Neural crest cell (in vitro differentiated cells): ENCODE results near the gene SLC22A6. TPM values are rescaled to one million over a fixed set of nuclear protein-coding genes. Genes with fewer than 3 reads are reported as not detected.

Source experiments
- DNase-seq: peaks from one replicate; pipeline ENCODE4 v3.0.0; 2021; ENCODE audit warnings: low read depth, mixed read lengths, low spot score
- H3K27ac Mint-ChIP-seq: one replicate; pipeline ENCODE4 v1.8.0; 2021; ENCODE audit warnings: mild to moderate bottlenecking, mixed read lengths; ENCODE audit not compliant: unreplicated experiment
- H3K27me3 Mint-ChIP-seq: 2 replicates; pipeline ENCODE4 v1.8.0; 2021; ENCODE audit warnings: low read depth, mild to moderate bottlenecking, mixed read lengths
- H3K36me3 Mint-ChIP-seq: 2 replicates; pipeline ENCODE4 v1.8.0; 2021; ENCODE audit warnings: low read depth, mild to moderate bottlenecking, mixed read lengths
- H3K4me1 Mint-ChIP-seq: 2 replicates; pipeline ENCODE4 v1.8.0; 2021; ENCODE audit warnings: mixed read lengths
- H3K4me3 Mint-ChIP-seq: one replicate; pipeline ENCODE4 v1.8.0; 2021; ENCODE audit warnings: mild to moderate bottlenecking, mixed read lengths
- H3K9me3 Mint-ChIP-seq: 2 replicates; pipeline ENCODE4 v1.8.0; 2021; ENCODE audit warnings: mixed read lengths
- total RNA-seq: library from RNA; stranded (reverse); gene quantifications from 2 replicates; pipeline ENCODE4 v1.2.1, GENCODE V29; 2021
- TF ChIP-seq, protein P1 (sequence below): fragments of 200-600 bp; sonication (generic); conservative IDR thresholded peaks from 2 replicates; pipeline ENCODE4 v1.5.0; 2021; ENCODE audit warnings: antibody characterized with exemption, mild to moderate bottlenecking

The SLC22A6 gene
- total RNA-seq, 1 donor from 2014 or later = not detected

DNA sequence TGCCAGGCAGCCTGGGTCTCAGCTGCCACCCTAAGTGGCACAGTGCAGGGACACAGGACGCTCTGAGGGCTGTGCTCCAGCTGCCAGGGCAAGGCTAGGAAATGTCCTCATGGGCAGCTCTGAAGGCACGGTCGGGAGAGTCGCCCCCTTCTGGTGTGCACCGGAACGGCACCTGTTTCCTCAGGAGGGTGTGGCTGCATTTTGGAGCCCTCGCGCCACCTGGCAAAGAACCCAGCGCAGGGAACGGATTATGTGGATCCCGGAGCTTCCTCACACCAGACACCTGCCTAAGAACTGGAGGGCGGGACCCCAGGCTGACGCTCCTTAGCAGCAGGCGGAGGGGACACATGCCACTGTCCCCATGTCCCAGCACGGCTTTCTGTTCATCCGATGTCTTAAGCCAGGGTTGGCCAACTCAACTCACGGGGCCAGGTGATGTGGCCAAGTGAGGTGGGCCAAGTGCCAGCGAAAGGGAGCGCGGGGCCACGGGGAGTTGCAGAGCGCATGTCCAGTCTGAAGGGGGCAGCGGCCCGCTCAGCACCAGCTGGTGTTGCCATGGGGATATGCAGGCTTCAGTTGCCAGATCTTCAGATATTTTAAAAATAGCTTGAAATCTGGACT lies 36.0 kb upstream of the SLC22A6 start:
- Mint-ChIP-seq H3K9me3 (no peaks in the 10 kb centered on the region), H3K4me1 (peaks cover 10% of the 10 kb centered on the region), H3K27me3 (peaks cover 5% of the 10 kb centered on the region), H3K4me3 (no peak overlapping the region), H3K36me3 (no peaks in the 10 kb centered on the region), H3K27ac (no peak overlapping the region)
- peak; percentile 33 for DNase-seq
- TF ChIP-seq, protein P1, sequence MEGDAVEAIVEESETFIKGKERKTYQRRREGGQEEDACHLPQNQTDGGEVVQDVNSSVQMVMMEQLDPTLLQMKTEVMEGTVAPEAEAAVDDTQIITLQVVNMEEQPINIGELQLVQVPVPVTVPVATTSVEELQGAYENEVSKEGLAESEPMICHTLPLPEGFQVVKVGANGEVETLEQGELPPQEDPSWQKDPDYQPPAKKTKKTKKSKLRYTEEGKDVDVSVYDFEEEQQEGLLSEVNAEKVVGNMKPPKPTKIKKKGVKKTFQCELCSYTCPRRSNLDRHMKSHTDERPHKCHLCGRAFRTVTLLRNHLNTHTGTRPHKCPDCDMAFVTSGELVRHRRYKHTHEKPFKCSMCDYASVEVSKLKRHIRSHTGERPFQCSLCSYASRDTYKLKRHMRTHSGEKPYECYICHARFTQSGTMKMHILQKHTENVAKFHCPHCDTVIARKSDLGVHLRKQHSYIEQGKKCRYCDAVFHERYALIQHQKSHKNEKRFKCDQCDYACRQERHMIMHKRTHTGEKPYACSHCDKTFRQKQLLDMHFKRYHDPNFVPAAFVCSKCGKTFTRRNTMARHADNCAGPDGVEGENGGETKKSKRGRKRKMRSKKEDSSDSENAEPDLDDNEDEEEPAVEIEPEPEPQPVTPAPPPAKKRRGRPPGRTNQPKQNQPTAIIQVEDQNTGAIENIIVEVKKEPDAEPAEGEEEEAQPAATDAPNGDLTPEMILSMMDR = peak; percentile 56

DNA sequence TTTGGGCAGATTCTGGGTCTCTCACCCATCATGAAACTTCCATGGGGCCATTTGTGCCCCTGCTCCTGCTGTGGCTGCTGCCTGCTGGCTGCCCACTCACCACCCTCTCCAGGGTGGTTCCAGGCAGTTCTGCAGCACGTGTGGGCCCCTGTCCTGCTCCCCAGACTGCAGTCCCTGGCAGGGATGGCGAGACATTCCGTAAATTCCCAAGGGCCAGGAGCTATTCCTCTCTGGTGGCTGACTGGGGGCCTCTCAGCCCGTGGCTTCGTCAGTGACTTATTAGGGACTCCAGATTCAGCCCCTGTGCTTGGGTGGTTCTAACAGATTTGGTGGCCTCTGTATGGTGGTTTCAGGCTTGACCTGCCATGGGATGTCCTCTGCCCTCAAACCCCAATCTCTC lies 34.7 kb upstream of the SLC22A6 start:
- peaks cover 10% of the 10 kb centered on the region for H3K4me1 Mint-ChIP-seq
- no peak overlapping the region for H3K27ac Mint-ChIP-seq
- DNase-seq = no peak
- H3K9me3 Mint-ChIP-seq = no peaks in the 10 kb centered on the region
- no peaks in the 10 kb centered on the region for H3K36me3 Mint-ChIP-seq
- H3K27me3 Mint-ChIP-seq = peaks cover 2% of the 10 kb centered on the region
- H3K4me3 Mint-ChIP-seq = no peak overlapping the region
- TF ChIP-seq, protein P1 = no peak

DNA sequence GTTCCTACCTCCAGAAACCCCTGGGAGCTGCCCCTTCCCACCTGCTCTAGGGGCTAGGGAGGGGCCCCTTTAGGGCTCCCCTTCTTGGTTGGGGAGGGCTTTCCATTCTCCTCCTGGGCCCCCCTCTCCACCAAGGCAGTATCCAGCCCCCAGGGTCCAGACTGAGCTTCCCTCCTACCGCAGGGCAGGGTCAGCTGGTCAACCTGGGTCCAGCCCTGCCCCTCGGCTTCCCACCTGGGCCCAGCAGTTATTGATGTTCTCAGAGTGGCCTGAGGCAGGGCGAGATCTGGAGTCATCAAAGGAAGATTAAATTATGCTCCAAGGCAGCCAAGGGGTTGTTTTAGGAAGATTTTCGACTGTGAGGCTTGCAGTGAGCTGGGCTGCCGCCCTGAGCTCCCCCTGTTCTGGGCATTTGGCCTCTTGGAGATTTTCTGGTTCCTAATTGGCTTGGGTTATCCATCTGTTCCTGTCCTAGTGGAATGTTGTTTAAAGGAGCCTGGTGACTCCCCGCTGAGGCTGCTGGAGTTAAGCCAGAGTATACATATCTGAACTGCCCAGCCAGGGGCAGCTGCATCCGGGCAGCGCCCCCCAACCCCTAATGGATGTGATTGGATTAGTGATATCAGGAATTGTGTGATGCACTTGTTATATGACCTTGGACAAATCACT lies 32.7 kb upstream of the SLC22A6 start:
- TF ChIP-seq, protein P1 = no peak
- no peak overlapping the region for H3K4me3 Mint-ChIP-seq
- no peaks in the 10 kb centered on the region for H3K36me3 Mint-ChIP-seq
- H3K9me3 Mint-ChIP-seq = no peaks in the 10 kb centered on the region
- peak overlapping the region; percentile 95 for H3K27ac Mint-ChIP-seq
- peaks cover 2% of the 10 kb centered on the region for H3K27me3 Mint-ChIP-seq
- no peak for DNase-seq
- no peaks in the 10 kb centered on the region for H3K4me1 Mint-ChIP-seq

DNA sequence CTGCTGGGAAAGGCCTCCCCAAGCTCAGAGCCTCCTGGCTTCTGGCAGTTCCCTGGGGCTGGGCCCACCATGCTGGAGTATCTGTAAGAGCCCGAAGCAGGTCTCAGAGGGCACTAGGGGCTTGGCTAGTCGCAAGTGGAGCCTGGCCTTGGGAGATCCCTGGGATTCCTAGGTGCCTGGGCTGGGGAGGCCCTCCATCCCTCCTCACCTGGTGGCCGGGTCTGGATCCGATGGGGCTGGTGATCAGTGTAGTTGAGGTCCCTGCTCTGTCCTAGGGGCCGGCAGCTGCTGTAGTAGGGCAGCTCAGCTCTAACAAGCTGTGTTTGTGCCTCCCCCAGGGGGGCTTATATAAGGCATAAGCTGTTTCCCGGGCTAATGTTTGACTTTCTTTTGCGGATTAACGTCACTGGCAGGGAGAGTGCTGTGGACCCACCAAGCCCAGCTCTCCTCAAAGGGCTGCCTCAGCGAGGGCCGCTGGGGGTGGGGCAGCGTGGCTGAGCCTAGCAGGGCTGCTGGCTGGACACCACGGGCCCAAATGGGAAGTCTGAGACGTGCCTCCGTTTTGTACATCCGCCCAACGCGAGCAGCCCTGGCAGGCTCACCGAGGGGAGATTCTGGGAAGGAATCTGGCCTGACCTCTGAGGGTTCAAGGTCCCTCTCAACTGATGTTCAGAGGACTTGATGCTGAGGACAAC lies 30.9 kb upstream of the SLC22A6 start, which contains the start of gene SLC22A8:
Gene SLC22A8, minus strand, starts transcription at position 321 of the 695 bp plus-strand sequence. CDS start 883 bp downstream, outside the sequence.
- Mint-ChIP-seq H3K4me1 (no peaks in the 10 kb centered on the region), H3K27me3 (peaks cover 2% of the 10 kb centered on the region), H3K36me3 (no peaks in the 10 kb centered on the region), H3K4me3 (no peak within 1 kb of the TSS), H3K9me3 (no peaks in the 10 kb centered on the region), H3K27ac (no peak within 1 kb of the TSS)
- DNase-seq = no peak
- TF ChIP-seq, protein P1 = no peak

DNA sequence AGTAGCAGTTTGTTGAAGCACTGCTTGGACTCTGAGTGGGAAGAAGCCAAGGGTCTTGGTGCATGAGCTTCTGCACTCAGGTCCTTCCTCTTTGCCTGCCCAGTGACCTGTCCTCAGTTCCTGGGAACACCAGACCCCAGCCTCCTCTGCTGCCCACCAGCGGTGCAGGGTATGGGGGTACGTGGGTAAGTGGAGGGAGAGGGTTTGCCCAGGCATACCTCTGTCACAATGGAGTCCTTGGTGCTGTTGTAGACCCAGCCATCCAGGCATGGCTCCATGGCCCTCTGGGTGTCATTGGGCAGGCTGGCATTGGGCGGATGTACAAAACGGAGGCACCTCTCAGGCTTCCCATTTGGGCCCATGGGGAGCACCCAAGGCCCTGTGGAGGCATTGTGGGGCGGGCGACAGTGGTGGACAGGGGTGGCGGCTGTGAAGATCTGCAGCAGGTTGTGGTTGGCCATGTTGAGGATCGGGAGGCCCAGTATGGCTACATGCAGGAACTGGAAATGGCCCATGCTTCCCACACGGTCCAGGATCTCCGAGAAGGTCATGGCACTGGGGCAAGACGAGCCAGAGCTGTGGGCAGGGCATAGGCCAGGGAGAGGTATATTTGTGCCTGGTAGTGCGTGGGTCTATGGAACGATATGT lies 29.8 kb upstream of the SLC22A6 start:
- H3K27ac Mint-ChIP-seq = no peak overlapping the region
- H3K9me3 Mint-ChIP-seq = no peaks in the 10 kb centered on the region
- DNase-seq = no peak
- no peaks in the 10 kb centered on the region for H3K36me3 Mint-ChIP-seq
- H3K27me3 Mint-ChIP-seq = peaks cover 2% of the 10 kb centered on the region
- no peaks in the 10 kb centered on the region for H3K4me1 Mint-ChIP-seq
- TF ChIP-seq, protein P1 = no peak
- H3K4me3 Mint-ChIP-seq = no peak overlapping the region
